HG02852 (cell line): ENCODE data around the gene SCYGR8.
"Not testable (repeated sequence)": the region's sequence is repeated elsewhere in the genome, so short reads cannot be mapped to it uniquely, and the experiment has no call there.

Experiments
- ATAC-seq: cut with Tn5 transposase; IDR thresholded peaks from one replicate; pipeline ENCODE4 v1.9.1; 2021; ENCODE audit warnings: mild to moderate bottlenecking, moderate library complexity; ENCODE audit not compliant: unreplicated experiment

SCYGR8 gene

GRCh38 chr2:227745594-227745993 lies at the start of gene SCYGR8:
Gene SCYGR8 (plus strand): TSS chr2:227745894. CDS start chr2:227745894, 0 bp downstream.
- no peak for ATAC-seq

GRCh38 chr2:227696990-227697679 lies 48.6 kb upstream of the SCYGR8 start:
- ATAC-seq, result no peak

- ATAC-seq, result no peak
These were observed 44.1 kb upstream of the SCYGR8 start for GRCh38 chr2:227701556-227701955.

- no peak for ATAC-seq
These were observed 42.4 kb upstream of the SCYGR8 start for GRCh38 chr2:227703280-227703732.

- no peak for ATAC-seq
These were observed 41.7 kb upstream of the SCYGR8 start for GRCh38 chr2:227703961-227704360.

GRCh38 chr2:227706859-227707258 lies 38.8 kb upstream of the SCYGR8 start:
- ATAC-seq, result no peak

- no peak for ATAC-seq
These were observed 38.3 kb upstream of the SCYGR8 start for GRCh38 chr2:227707390-227707789.

GRCh38 chr2:227710986-227711385 lies 34.7 kb upstream of the SCYGR8 start:
- no peak for ATAC-seq

GRCh38 chr2:227713291-227713690 lies 32.4 kb upstream of the SCYGR8 start:
- ATAC-seq, result no peak

- ATAC-seq, result no peak
These were observed 29.2 kb upstream of the SCYGR8 start for GRCh38 chr2:227716501-227716900.

- no peak for ATAC-seq
These were observed 27.8 kb upstream of the SCYGR8 start, which contains the start of gene SLC19A3 for GRCh38 chr2:227717687-227718567. Gene SLC19A3 (minus strand): TSS chr2:227718028. CDS start chr2:227702318, 15,710 bp downstream.

- no peak for ATAC-seq
These were observed 26.1 kb upstream of the SCYGR8 start for GRCh38 chr2:227719641-227720040.

GRCh38 chr2:227720680-227721079 lies 25.0 kb upstream of the SCYGR8 start:
- no peak for ATAC-seq

GRCh38 chr2:227722821-227723220 lies 22.9 kb upstream of the SCYGR8 start:
- not testable (repeated sequence) for ATAC-seq

GRCh38 chr2:227724394-227725039 lies 21.2 kb upstream of the SCYGR8 start, which contains the start of gene SCYGR6:
Gene SCYGR6 (minus strand): TSS chr2:227724757. CDS start chr2:227724757, 0 bp downstream.
- ATAC-seq, result no peak

GRCh38 chr2:227728035-227728434 lies 17.7 kb upstream of the SCYGR8 start, which contains the start of gene SCYGR7:
Gene SCYGR7 (plus strand): TSS chr2:227728335. CDS start chr2:227728335, 0 bp downstream.
- ATAC-seq, result no peak

- no peak for ATAC-seq
These were observed 6.3 kb upstream of the SCYGR8 start for GRCh38 chr2:227739351-227739750.

- ATAC-seq, result not testable (repeated sequence)
These were observed 5.0 kb upstream of the SCYGR8 start for GRCh38 chr2:227740705-227741104.

- ATAC-seq, result no peak
These were observed 2.4 kb downstream of the SCYGR8 start for GRCh38 chr2:227748079-227748478.

GRCh38 chr2:227756261-227756660 lies 10.6 kb downstream of the SCYGR8 start:
- ATAC-seq, result not testable (repeated sequence)
